HG03469 (cell line): ENCODE data around the gene DNAL1.
"Not testable (repeated sequence)": the region's sequence is repeated elsewhere in the genome, so short reads cannot be mapped to it uniquely, and the experiment has no call there.

Source experiments
- ATAC-seq: cut with Tn5 transposase; IDR thresholded peaks from one replicate; pipeline ENCODE4 v1.9.1; 2021; ENCODE audit warnings: mild to moderate bottlenecking, moderate library complexity, moderate number of reproducible peaks; ENCODE audit not compliant: unreplicated experiment

Gene DNAL1

GRCh38 chr14:73637830-73638229 lies 7.0 kb upstream of the DNAL1 start:
- ATAC-seq, result no peak

GRCh38 chr14:73640796-73641365 lies 3.9 kb upstream of the DNAL1 start:
- ATAC-seq, result no peak

GRCh38 chr14:73645248-73645610 lies 443 bp downstream of the DNAL1 start:
- ATAC-seq, result no peak

- ATAC-seq, result no peak
Observed at GRCh38 chr14:73651005-73651404, 6.2 kb downstream of the DNAL1 start.

GRCh38 chr14:73655851-73656250 lies 11.1 kb downstream of the DNAL1 start:
- ATAC-seq, result no peak

- ATAC-seq, result not testable (repeated sequence)
Observed at GRCh38 chr14:73659202-73659601, 14.4 kb downstream of the DNAL1 start.

GRCh38 chr14:73660511-73660910 lies 15.7 kb downstream of the DNAL1 start:
- ATAC-seq, result no peak

GRCh38 chr14:73661872-73662271 lies 17.1 kb downstream of the DNAL1 start:
- no peak for ATAC-seq

GRCh38 chr14:73662487-73662943 lies 17.7 kb downstream of the DNAL1 start:
- no peak for ATAC-seq

GRCh38 chr14:73663548-73664212 lies 18.9 kb downstream of the DNAL1 start:
- no peak for ATAC-seq

- no peak for ATAC-seq
Observed at GRCh38 chr14:73665130-73665529, 20.3 kb downstream of the DNAL1 start.

GRCh38 chr14:73666583-73666982 lies 21.8 kb downstream of the DNAL1 start:
- no peak for ATAC-seq

- ATAC-seq, result no peak
Observed at GRCh38 chr14:73667854-73668253, 23.1 kb downstream of the DNAL1 start.

GRCh38 chr14:73674986-73675385 lies 30.2 kb downstream of the DNAL1 start:
- ATAC-seq, result no peak

GRCh38 chr14:73678698-73679097 lies 33.9 kb downstream of the DNAL1 start:
- no peak for ATAC-seq

- no peak for ATAC-seq
Observed at GRCh38 chr14:73680821-73681220, 36.0 kb downstream of the DNAL1 start.

GRCh38 chr14:73684627-73685026 lies 39.8 kb downstream of the DNAL1 start:
- ATAC-seq, result no peak

- no peak for ATAC-seq
Observed at GRCh38 chr14:73685328-73685727, 40.5 kb downstream of the DNAL1 start.

- no peak for ATAC-seq
Observed at GRCh38 chr14:73686901-73687300, 42.1 kb downstream of the DNAL1 start.

- no peak for ATAC-seq
Observed at GRCh38 chr14:73694083-73694482, 49.3 kb downstream of the DNAL1 start.

GRCh38 chr14:73695082-73695481 lies 50.3 kb downstream of the DNAL1 start:
- ATAC-seq, result no peak

GRCh38 chr14:73695997-73696396 lies 51.2 kb downstream of the DNAL1 start:
- ATAC-seq, result peak; percentile 26
